SH-SY5Y (cell line): ENCODE data around the gene ASPDH.

ENCODE experiments used
- GATA2 ChIP-seq: IDR thresholded peaks from 2 replicates; pipeline ENCODE4 v1.6.1; 2011; ENCODE audit warnings: mild to moderate bottlenecking, low read depth, low read length
- GATA3 ChIP-seq: IDR thresholded peaks from 2 replicates; pipeline ENCODE4 v1.6.1; 2011; ENCODE audit warnings: low read depth, mild to moderate bottlenecking, low read length, moderate library complexity

Gene ASPDH

GRCh38 chr19:50513746-50514345, at the start of gene ASPDH:
ASPDH (minus strand) TSS chr19:50513913; CDS start chr19:50513823, 90 bp downstream.
- no peak for TF ChIP-seq GATA2
- TF ChIP-seq GATA3 = no peak

GRCh38 chr19:50562996-50563395, 49.3 kb upstream of the ASPDH start:
- no peak for TF ChIP-seq GATA2
- TF ChIP-seq GATA3 = no peak

DNA sequence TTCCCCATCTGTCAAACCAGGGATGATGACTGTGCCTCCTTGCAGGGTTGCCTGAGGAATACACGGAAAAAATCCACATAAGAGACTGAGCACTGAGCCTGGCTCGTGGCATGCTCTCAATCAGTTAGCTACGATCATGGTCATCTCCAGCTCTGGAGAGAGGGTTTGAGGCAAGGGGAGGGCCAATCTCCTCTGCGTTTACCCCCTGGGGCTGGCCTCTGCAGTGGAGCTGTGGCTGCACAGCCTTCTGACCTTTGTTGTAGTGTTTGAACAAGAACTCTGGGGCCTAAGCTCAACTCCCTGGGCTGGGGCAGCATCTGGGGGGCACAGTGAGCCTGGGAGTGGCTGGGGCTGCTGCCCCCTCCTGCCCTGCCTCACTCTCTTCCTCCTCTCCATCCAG, 48.6 kb upstream of the ASPDH start:
- no peak for TF ChIP-seq GATA2
- no peak for TF ChIP-seq GATA3

DNA sequence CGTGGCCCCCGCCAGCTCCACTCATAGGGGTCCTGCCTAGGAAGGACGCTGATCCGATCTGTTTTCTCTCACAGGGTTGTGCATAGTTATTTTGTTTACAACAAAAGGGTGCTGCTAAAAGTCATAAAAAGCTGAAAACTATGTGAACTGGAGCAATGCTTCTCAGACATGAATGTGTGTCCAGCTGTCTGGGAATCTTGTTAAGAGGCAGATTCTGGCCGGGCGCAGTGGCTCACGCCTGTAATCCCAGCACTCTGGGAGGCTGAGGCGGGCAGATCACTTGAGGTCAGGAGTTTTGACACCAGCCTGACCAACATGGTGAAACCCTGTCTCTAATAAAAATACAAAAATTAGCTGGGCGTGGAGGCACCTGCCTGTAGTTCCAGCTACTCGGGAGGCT, 45.9 kb upstream of the ASPDH start:
- no peak for TF ChIP-seq GATA2
- no peak for TF ChIP-seq GATA3

GRCh38 chr19:50558449-50558848, 44.7 kb upstream of the ASPDH start:
- TF ChIP-seq GATA2 (no peak), GATA3 (no peak)

- TF ChIP-seq GATA3 (no peak), GATA2 (no peak)
Observed at GRCh38 chr19:50558039-50558438, 44.3 kb upstream of the ASPDH start.

- TF ChIP-seq GATA2 (no peak), GATA3 (no peak)
Observed at GRCh38 chr19:50557009-50557613, 43.4 kb upstream of the ASPDH start.

DNA sequence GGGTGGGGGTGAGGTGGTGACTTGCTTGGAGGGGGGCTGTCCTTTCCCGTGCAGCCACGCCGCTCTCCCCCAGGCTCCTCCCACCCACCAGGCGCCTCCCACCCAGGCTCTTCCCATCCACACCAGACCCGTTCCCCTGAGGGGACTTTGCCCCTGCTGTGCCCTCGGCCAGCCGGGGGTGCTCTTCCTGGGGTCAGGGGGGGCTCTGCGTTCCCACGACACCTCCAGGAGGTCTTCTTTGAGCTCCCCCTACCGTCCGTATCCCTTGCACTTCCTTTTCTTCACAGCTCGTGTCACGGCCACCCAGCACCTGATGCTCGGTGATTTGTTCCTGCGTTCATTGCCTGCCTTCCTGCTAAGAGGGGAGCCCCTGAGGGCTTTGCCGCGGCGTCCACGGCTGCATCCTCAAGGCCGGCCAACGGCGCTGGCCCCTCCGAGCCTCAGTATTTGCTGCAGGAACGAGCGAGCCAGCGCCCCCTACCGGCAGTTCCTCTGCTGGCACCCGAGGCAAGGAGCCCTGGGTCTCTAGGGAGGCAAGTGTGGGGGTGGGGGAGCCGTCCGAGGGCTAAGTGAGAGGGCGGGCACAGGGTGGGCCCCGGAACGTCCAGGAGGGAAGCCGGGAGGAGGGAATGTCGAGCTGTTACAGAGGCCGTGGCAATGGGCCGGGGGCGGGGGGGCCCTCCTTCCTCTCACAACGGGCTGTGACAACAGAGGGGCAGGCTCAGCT, 42.7 kb upstream of the ASPDH start:
- TF ChIP-seq GATA3 = no peak
- TF ChIP-seq GATA2 = no peak

- TF ChIP-seq GATA2 (no peak), GATA3 (no peak)
Observed at GRCh38 chr19:50555450-50556281, 42.0 kb upstream of the ASPDH start.

- TF ChIP-seq GATA3 (no peak), GATA2 (no peak)
Observed at GRCh38 chr19:50555033-50555432, 41.3 kb upstream of the ASPDH start.

DNA sequence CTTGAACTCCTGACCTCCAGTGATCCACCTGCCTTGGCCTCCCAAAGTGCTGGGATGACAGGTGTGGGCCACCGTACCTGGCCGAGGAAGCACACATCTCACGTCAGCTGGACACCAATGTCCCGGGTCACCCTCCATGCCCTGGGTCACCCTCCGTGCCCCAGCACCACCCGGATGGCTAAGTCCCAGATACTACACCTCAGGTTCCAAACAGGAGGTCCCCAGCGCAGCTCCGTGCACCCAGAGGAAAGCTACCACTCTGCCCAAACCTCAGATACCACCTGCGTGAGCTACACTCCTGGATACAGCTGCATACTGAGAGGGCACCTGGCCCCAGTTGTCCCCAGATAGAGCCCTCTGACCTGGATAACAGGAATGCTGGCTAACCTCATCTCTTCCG, 40.5 kb upstream of the ASPDH start:
- TF ChIP-seq GATA2 = no peak
- no peak for TF ChIP-seq GATA3

DNA sequence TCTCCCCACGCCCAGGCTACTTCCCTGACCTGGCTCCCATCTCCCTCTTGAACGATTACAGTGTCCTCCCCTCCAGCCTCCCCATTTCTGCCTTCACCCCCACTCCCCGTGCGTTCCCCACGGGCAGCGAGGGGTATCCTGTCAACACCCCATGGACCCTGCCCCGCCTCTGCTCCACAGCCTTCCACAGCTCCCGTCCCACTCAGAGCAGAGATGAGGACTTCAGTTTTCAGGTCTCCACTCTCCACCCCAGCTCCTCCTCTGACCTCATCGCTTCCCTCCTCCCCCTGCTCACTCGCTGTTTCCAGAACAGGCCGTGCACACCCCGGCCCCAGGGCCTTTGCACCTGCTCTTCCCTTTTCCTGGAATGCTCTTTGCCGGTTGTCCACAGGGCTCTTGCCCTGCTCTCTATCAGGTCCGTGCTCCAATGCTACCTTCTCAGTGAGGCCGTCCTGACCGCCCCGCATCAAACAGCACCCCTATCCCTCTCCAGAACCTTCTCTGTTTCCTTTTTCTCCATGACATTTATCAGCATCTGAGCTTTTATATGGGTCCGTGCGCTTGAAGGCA, 39.5 kb upstream of the ASPDH start:
- TF ChIP-seq GATA3 (no peak), GATA2 (no peak)

DNA sequence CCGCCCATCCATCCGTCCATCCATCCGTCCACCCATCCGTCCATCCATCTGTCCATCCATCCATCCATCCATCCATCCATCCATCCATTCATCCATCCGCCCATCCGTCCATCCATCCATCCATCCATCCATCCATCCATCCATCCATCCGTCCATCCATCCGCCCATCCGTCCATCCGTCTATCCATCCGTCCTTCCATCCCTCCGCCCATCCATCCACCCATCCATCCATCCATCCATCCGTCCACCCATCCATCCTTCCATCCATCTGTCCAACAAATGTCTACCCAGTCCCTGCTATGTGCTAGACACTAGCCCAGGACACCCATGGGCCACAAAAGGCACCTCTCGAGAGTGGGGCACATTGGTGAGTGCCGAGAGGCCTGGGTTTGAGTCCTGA, 38.8 kb upstream of the ASPDH start:
- TF ChIP-seq GATA3 (no peak), GATA2 (no peak)

GRCh38 chr19:50551715-50552187, 38.0 kb upstream of the ASPDH start:
- TF ChIP-seq GATA3 (no peak), GATA2 (no peak)
